H9 (cell line): ENCODE measurements around the gene TATDN2. TPM values are rescaled to one million over a fixed set of nuclear protein-coding genes. Genes with fewer than 3 reads are reported as not detected.

Source experiments
- DNase-seq: peaks from one replicate; pipeline ENCODE4 v3.0.0-alpha.2; 2017
- H2AFZ ChIP-seq: one replicate; pipeline ENCODE4 v1.6.1; 2013; ENCODE audit warnings: mild to moderate bottlenecking, low read length, control low read depth, moderate library complexity
- H2AK5ac ChIP-seq: 2 replicates; pipeline ENCODE4 v1.6.1; 2013; ENCODE audit warnings: low read length, control low read depth, mixed read lengths; ENCODE audit not compliant: insufficient read length
- H2BK120ac ChIP-seq: one replicate; pipeline ENCODE4 v1.6.1; 2013; ENCODE audit warnings: low read depth, mild to moderate bottlenecking, low read length, control low read depth, inconsistent platforms; ENCODE audit not compliant: poor library complexity, severe bottlenecking
- H2BK12ac ChIP-seq: 2 replicates; pipeline ENCODE4 v1.6.1; 2013; ENCODE audit warnings: low read length, control low read depth, mixed read lengths, low read depth; ENCODE audit not compliant: insufficient read length
- H2BK15ac ChIP-seq: 2 replicates; pipeline ENCODE4 v1.6.1; 2013; ENCODE audit warnings: low read depth, low read length, control low read depth
- H2BK20ac ChIP-seq: one replicate; pipeline ENCODE4 v1.6.1; 2013; ENCODE audit warnings: low read depth, mild to moderate bottlenecking, low read length, control low read depth, inconsistent platforms; ENCODE audit not compliant: poor library complexity, severe bottlenecking
- H2BK5ac ChIP-seq: 2 replicates; pipeline ENCODE4 v1.6.1; 2013; ENCODE audit warnings: low read length, control low read depth, mixed read lengths; ENCODE audit not compliant: insufficient read length
- H3K14ac ChIP-seq: 2 replicates; pipeline ENCODE4 v1.6.1; 2013; ENCODE audit warnings: low read length, control low read depth; ENCODE audit not compliant: insufficient read depth
- H3K18ac ChIP-seq: 2 replicates; pipeline ENCODE4 v1.6.1; 2013; ENCODE audit warnings: low read depth, mild to moderate bottlenecking, mixed read lengths, low read length, control low read depth; ENCODE audit not compliant: insufficient read length
- H3K23ac ChIP-seq: 2 replicates; pipeline ENCODE4 v1.6.1; 2013; ENCODE audit warnings: low read length, control low read depth, mixed read lengths, low read depth; ENCODE audit not compliant: insufficient read length
- H3K23me2 ChIP-seq: 2 replicates; pipeline ENCODE4 v1.6.1; 2013; ENCODE audit warnings: low read depth, mild to moderate bottlenecking, mixed read lengths, low read length, control low read depth; ENCODE audit not compliant: insufficient read length, poor library complexity, severe bottlenecking
- H3K27ac ChIP-seq: 2 replicates; pipeline ENCODE4 v1.5.1; 2013; ENCODE audit warnings: low read length, control low read depth, mixed read lengths, low read depth; ENCODE audit not compliant: insufficient read length
- H3K27me3 ChIP-seq: 2 replicates; pipeline ENCODE4 v1.6.1; 2013; ENCODE audit warnings: low read length, control low read depth, inconsistent platforms; ENCODE audit not compliant: insufficient read depth
- H3K4ac ChIP-seq: 2 replicates; pipeline ENCODE4 v1.6.1; 2013; ENCODE audit warnings: low read depth, mild to moderate bottlenecking, control low read depth, inconsistent platforms, low read length, moderate library complexity
- H3K4me1 ChIP-seq: 2 replicates; pipeline ENCODE4 v1.6.1; 2013; ENCODE audit warnings: low read length, control low read depth, inconsistent platforms; ENCODE audit not compliant: insufficient read depth
- H3K4me2 ChIP-seq: 2 replicates; pipeline ENCODE4 v1.6.1; 2013; ENCODE audit warnings: low read length, control low read depth, mixed read lengths; ENCODE audit not compliant: insufficient read length, insufficient read depth
- H3K56ac ChIP-seq: 2 replicates; pipeline ENCODE4 v1.6.1; 2013; ENCODE audit warnings: low read depth, mild to moderate bottlenecking, mixed read lengths, low read length, control low read depth; ENCODE audit not compliant: insufficient read length
- H3K79me1 ChIP-seq: 2 replicates; pipeline ENCODE4 v1.6.1; 2013; ENCODE audit warnings: low read depth, mild to moderate bottlenecking, moderate library complexity, low read length, control low read depth, inconsistent platforms; ENCODE audit not compliant: insufficient read depth, poor library complexity, severe bottlenecking
- H3K79me2 ChIP-seq: 2 replicates; pipeline ENCODE4 v1.6.1; 2013; ENCODE audit warnings: low read length, control low read depth, inconsistent platforms; ENCODE audit not compliant: insufficient read depth
- H3K9ac ChIP-seq: 2 replicates; pipeline ENCODE4 v1.6.1; 2013; ENCODE audit warnings: low read length, control low read depth, mixed read lengths; ENCODE audit not compliant: insufficient read length; ENCODE audit errors: extremely low read depth
- H3K9me3 ChIP-seq: one replicate; pipeline ENCODE4 v1.6.1; 2013; ENCODE audit warnings: low read depth, low read length, inconsistent platforms; ENCODE audit not compliant: control insufficient read depth
- H3T11ph ChIP-seq: one replicate; pipeline ENCODE4 v1.6.1; 2013; ENCODE audit warnings: mild to moderate bottlenecking, low read length, control low read depth, inconsistent platforms
- H4K20me1 ChIP-seq: one replicate; pipeline ENCODE4 v1.6.1; 2013; ENCODE audit not compliant: control insufficient read depth, insufficient read length, insufficient read depth
- H4K5ac ChIP-seq: 2 replicates; pipeline ENCODE4 v1.6.1; 2013; ENCODE audit warnings: low read depth, mild to moderate bottlenecking, mixed read lengths, low read length, control low read depth; ENCODE audit not compliant: insufficient read length
- H4K8ac ChIP-seq: replicated peaks from 2 replicates; pipeline ENCODE4 v1.6.1; 2013; ENCODE audit warnings: low read length, control low read depth, mixed read lengths, low read depth; ENCODE audit not compliant: insufficient read length
- H4K91ac ChIP-seq: 2 replicates; pipeline ENCODE4 v1.6.1; 2013; ENCODE audit warnings: low read depth, mild to moderate bottlenecking, moderate library complexity, mixed read lengths, low read length, control low read depth; ENCODE audit not compliant: insufficient read length
- H3K27ac Mint-ChIP-seq, 3 experiments: 2 replicates in 2 of 3; 3 replicates in 1 of 3; pipeline ENCODE4 v1.8.0; 2020 to 2021; ENCODE audit warnings: mixed read lengths in 3 of 3, mild to moderate bottlenecking in 1 of 3, moderate library complexity in 1 of 3
- H3K27me3 Mint-ChIP-seq: 2 replicates; pipeline ENCODE4 v1.8.0; 2021; ENCODE audit warnings: low read depth, mild to moderate bottlenecking, moderate library complexity, mixed read lengths
- H3K36me3 Mint-ChIP-seq, 3 experiments: 2 replicates in 2 of 3; 3 replicates in 1 of 3; pipeline ENCODE4 v1.8.0; 2020 to 2021; ENCODE audit warnings: low read depth in 3 of 3, mixed read lengths in 3 of 3; ENCODE audit not compliant: insufficient read depth in 1 of 3
- H3K4me1 Mint-ChIP-seq, 2 experiments: 2 replicates each; pipeline ENCODE4 v1.8.0; 2020; ENCODE audit warnings: mixed read lengths in 2 of 2
- H3K4me3 Mint-ChIP-seq, 2 experiments: 2 replicates in 1 of 2; 3 replicates in 1 of 2; pipeline ENCODE4 v1.8.0; 2020 to 2021; ENCODE audit warnings: mild to moderate bottlenecking in 2 of 2, mixed read lengths in 2 of 2, moderate library complexity in 1 of 2
- H3K9me3 Mint-ChIP-seq, 2 experiments: 2 replicates in 1 of 2; 3 replicates in 1 of 2; pipeline ENCODE4 v1.8.0; 2020; ENCODE audit warnings: mild to moderate bottlenecking in 2 of 2, mixed read lengths in 2 of 2, moderate library complexity in 1 of 2
- WGBS: extraction: QIAGEN DNeasy Blood & Tissue Kit; methylation state at CpG from one replicate; pipeline ENCODE4 v1.1.7; 2013; ENCODE audit warnings: missing lambda C conversion rate, low lambda C conversion rate, mixed read lengths; ENCODE audit not compliant: insufficient read length; ENCODE audit errors: extremely low coverage; 5-methylcytosine and 5-hydroxymethylcytosine counted together
- total RNA-seq: library from RNA; stranded (reverse); gene quantifications from 2 replicates; pipeline ENCODE4 v1.2.1, GENCODE V29; 2021
- TF ChIP-seq, protein P1 (sequence below): fragments of 200-600 bp; sonication (generic); conservative IDR thresholded peaks from 3 replicates; pipeline ENCODE4 v1.8.0; 2021; ENCODE audit warnings: antibody characterized with exemption, mild to moderate bottlenecking

The TATDN2 gene
- total RNA-seq, 1 experiment from 2014 or later, result 34.4 TPM

- DNase-seq, result no peak
These were observed 60.4 kb downstream of the TATDN2 start for GRCh38 chr3:10308678-10309077.

More at GRCh38 chr3:10308678-10309077, 60.4 kb downstream of the TATDN2 start:
- Histone ChIP-seq H2BK5ac (no peak overlapping the region), H2BK20ac (no peak overlapping the region), H3K79me1 (no peaks in the 10 kb centered on the region), H3K9me3 (no peaks in the 10 kb centered on the region), H3K9ac (no peak overlapping the region), H3K4ac (no peak overlapping the region), H3K79me2 (no peaks in the 10 kb centered on the region), H3K18ac (no peak overlapping the region), H4K20me1 (no peaks in the 10 kb centered on the region), H3T11ph (no peak overlapping the region), H4K91ac (no peak overlapping the region), H2AFZ (no peak overlapping the region), H2BK15ac (no peak overlapping the region), H3K27me3 (no peaks in the 10 kb centered on the region), H3K23me2 (no peaks in the 10 kb centered on the region), H3K14ac (no peak overlapping the region), H4K8ac (no peak overlapping the region), H3K23ac (no peak overlapping the region), H3K56ac (no peak overlapping the region), H2BK12ac (no peak overlapping the region), H3K4me2 (no peak overlapping the region), H3K4me1 (no peaks in the 10 kb centered on the region; the same call in 1 of the 2 replicates), H2AK5ac (no peak overlapping the region), H3K27ac (no peak overlapping the region), H4K5ac (no peak overlapping the region), H2BK120ac (no peak overlapping the region)
- H3K4me1 Mint-ChIP-seq, result no peaks in the 10 kb centered on the region
- TF ChIP-seq, protein P1, sequence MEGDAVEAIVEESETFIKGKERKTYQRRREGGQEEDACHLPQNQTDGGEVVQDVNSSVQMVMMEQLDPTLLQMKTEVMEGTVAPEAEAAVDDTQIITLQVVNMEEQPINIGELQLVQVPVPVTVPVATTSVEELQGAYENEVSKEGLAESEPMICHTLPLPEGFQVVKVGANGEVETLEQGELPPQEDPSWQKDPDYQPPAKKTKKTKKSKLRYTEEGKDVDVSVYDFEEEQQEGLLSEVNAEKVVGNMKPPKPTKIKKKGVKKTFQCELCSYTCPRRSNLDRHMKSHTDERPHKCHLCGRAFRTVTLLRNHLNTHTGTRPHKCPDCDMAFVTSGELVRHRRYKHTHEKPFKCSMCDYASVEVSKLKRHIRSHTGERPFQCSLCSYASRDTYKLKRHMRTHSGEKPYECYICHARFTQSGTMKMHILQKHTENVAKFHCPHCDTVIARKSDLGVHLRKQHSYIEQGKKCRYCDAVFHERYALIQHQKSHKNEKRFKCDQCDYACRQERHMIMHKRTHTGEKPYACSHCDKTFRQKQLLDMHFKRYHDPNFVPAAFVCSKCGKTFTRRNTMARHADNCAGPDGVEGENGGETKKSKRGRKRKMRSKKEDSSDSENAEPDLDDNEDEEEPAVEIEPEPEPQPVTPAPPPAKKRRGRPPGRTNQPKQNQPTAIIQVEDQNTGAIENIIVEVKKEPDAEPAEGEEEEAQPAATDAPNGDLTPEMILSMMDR, result no peak
- H3K27ac Mint-ChIP-seq, result no peak overlapping the region
- no peak overlapping the region for H3K4me3 Mint-ChIP-seq
- H3K9me3 Mint-ChIP-seq, result no peaks in the 10 kb centered on the region
- H3K36me3 Mint-ChIP-seq, result peaks cover 31 to 96% (median 91%) of the 10 kb centered on the region in 3 experiments; a peak in 6 of 7 replicates
- no peaks in the 10 kb centered on the region for H3K27me3 Mint-ChIP-seq
- WGBS, result no CpG with 5 or more reads among the region's 7 CpGs
